HEK293 (cell line): ENCODE results near the gene INPP5A.
"Not testable (repeated sequence)": the region's sequence is repeated elsewhere in the genome, so short reads cannot be mapped to it uniquely, and the experiment has no call there.

Experiments used
- CTCF ChIA-PET: fragments of 350-600 bp; formaldehyde crosslinking; extraction: SDS; loops from one replicate; lab custom pipeline; 2021; ENCODE audit warnings: antibody characterized with exemption; lab: Yijun Ruan, JAX
- POLR2A ChIA-PET: fragments of 300-600 bp; formaldehyde crosslinking; extraction: SDS; loops from one replicate; lab custom pipeline; 2020; ENCODE audit warnings: antibody characterized with exemption, inconsistent platforms; lab: Yijun Ruan, JAX
- H3K27ac ChIP-seq: fragments of 200-500 bp; sonication (Bioruptor generic); 2 replicates; pipeline ENCODE4 v1.5.1; 2014; ENCODE audit warnings: low read depth, low read length, control low read depth, inconsistent platforms; ENCODE audit errors: extremely low read depth
- H3K36me3 ChIP-seq, 2 experiments: fragments of 200-500 bp in 1 of 2; sonication (Bioruptor generic) in 1 of 2; 1 replicate in 1 of 2; 2 replicates in 1 of 2; pipeline ENCODE4 v1.5.1; 2014 to 2017; ENCODE audit warnings: inconsistent platforms in 2 of 2, low read length in 2 of 2; ENCODE audit not compliant: control insufficient read depth in 2 of 2, insufficient read depth in 1 of 2
- H3K4me1 ChIP-seq: fragments of 200-500 bp; sonication (Bioruptor generic); 2 replicates; pipeline ENCODE4 v1.5.1; 2014; ENCODE audit warnings: mild to moderate bottlenecking, low read length, inconsistent platforms; ENCODE audit not compliant: control insufficient read depth, insufficient read depth
- H3K4me3 ChIP-seq: 2 replicates; pipeline ENCODE4 v1.5.1; 2011; ENCODE audit warnings: low read depth, mild to moderate bottlenecking, control low read depth, low read length, moderate library complexity
- H3K9me3 ChIP-seq: fragments of 200-500 bp; sonication (Bioruptor generic); 2 replicates; pipeline ENCODE4 v1.5.1; 2014; ENCODE audit warnings: low read depth, low read length, inconsistent platforms; ENCODE audit not compliant: control insufficient read depth, insufficient read depth
- BCL11A ChIP-seq: fragments of 450-650 bp; formaldehyde crosslinking; IDR thresholded peaks from 2 replicates; pipeline ENCODE4 v1.5.1; 2016; ENCODE audit warnings: low read depth, missing biosample characterization, missing genetic modification characterization
- FEZF1 ChIP-seq: fragments of 450-650 bp; formaldehyde crosslinking; IDR thresholded peaks from 2 replicates; pipeline ENCODE4 v1.5.1; 2016; ENCODE audit warnings: missing biosample characterization, missing genetic modification characterization
- GLI2 ChIP-seq: fragments of 450-650 bp; formaldehyde crosslinking; IDR thresholded peaks from 2 replicates; pipeline ENCODE4; 2017; ENCODE audit warnings: missing biosample characterization, missing genetic modification characterization, low read depth, borderline replicate concordance
- KLF1 ChIP-seq: fragments of 450-650 bp; formaldehyde crosslinking; IDR thresholded peaks from 2 replicates; pipeline ENCODE4 v1.5.1; 2016; ENCODE audit warnings: missing biosample characterization, missing genetic modification characterization
- KLF8 ChIP-seq: fragments of 450-650 bp; formaldehyde crosslinking; IDR thresholded peaks from 2 replicates; pipeline ENCODE4 v1.5.1; 2016; ENCODE audit warnings: missing biosample characterization, missing genetic modification characterization
- SP3 ChIP-seq: fragments of 450-650 bp; formaldehyde crosslinking; IDR thresholded peaks from 2 replicates; pipeline ENCODE4 v1.5.1; 2016; ENCODE audit warnings: missing biosample characterization, missing genetic modification characterization
- WT1 ChIP-seq: fragments of 450-650 bp; formaldehyde crosslinking; IDR thresholded peaks from 2 replicates; pipeline ENCODE4 v1.5.1; 2016; ENCODE audit warnings: missing biosample characterization, missing genetic modification characterization
- ZFP41 ChIP-seq: fragments of 450-650 bp; formaldehyde crosslinking; IDR thresholded peaks from 2 replicates; pipeline ENCODE4 v1.5.1; 2016; ENCODE audit warnings: missing biosample characterization, missing genetic modification characterization, borderline replicate concordance
- ZNF140 ChIP-seq: fragments of 450-650 bp; formaldehyde crosslinking; IDR thresholded peaks from 2 replicates; pipeline ENCODE4 v1.5.1; 2016; ENCODE audit warnings: missing biosample characterization, missing genetic modification characterization
- ZNF2 ChIP-seq: fragments of 450-650 bp; formaldehyde crosslinking; IDR thresholded peaks from 2 replicates; pipeline ENCODE4 v1.5.1; 2016; ENCODE audit warnings: missing biosample characterization, missing genetic modification characterization
- ZNF239 ChIP-seq: fragments of 450-650 bp; formaldehyde crosslinking; IDR thresholded peaks from 2 replicates; pipeline ENCODE4 v1.5.1; 2016; ENCODE audit warnings: missing biosample characterization, missing genetic modification characterization
- ZNF292 ChIP-seq: fragments of 450-650 bp; formaldehyde crosslinking; IDR thresholded peaks from 2 replicates; pipeline ENCODE4 v1.5.1; 2016; ENCODE audit warnings: low read depth, missing biosample characterization, missing genetic modification characterization, borderline replicate concordance
- ZNF426 ChIP-seq: fragments of 450-650 bp; formaldehyde crosslinking; IDR thresholded peaks from 2 replicates; pipeline ENCODE4 v1.5.1; 2017; ENCODE audit warnings: missing biosample characterization, missing genetic modification characterization, mild to moderate bottlenecking, inconsistent platforms, moderate library complexity
- ZNF433 ChIP-seq: fragments of 450-650 bp; formaldehyde crosslinking; IDR thresholded peaks from 2 replicates; pipeline ENCODE4 v1.5.1; 2016; ENCODE audit warnings: missing biosample characterization, missing genetic modification characterization, low read depth
- ZNF501 ChIP-seq: fragments of 450-650 bp; formaldehyde crosslinking; IDR thresholded peaks from 2 replicates; pipeline ENCODE4 v1.5.1; 2016; ENCODE audit warnings: missing biosample characterization, missing genetic modification characterization
- ZNF571 ChIP-seq: fragments of 450-650 bp; formaldehyde crosslinking; IDR thresholded peaks from 2 replicates; pipeline ENCODE4 v1.5.0; 2017; ENCODE audit warnings: missing biosample characterization, missing genetic modification characterization
- ZNF660 ChIP-seq: fragments of 450-650 bp; IDR thresholded peaks from 2 replicates; pipeline ENCODE4 v1.5.1; 2018; ENCODE audit warnings: missing biosample characterization, mild to moderate bottlenecking, missing genetic modification characterization
- ZSCAN23 ChIP-seq: fragments of 450-650 bp; formaldehyde crosslinking; IDR thresholded peaks from 2 replicates; pipeline ENCODE4 v1.5.1; 2016; ENCODE audit warnings: missing biosample characterization, missing genetic modification characterization
- TF ChIP-seq, protein P1 (sequence below): fragments of 450-650 bp; formaldehyde crosslinking; IDR thresholded peaks from 2 replicates; pipeline ENCODE4 v1.5.1; 2016; ENCODE audit warnings: missing biosample characterization, missing genetic modification characterization, low read depth
- TF ChIP-seq, protein P2 (sequence below): fragments of 450-650 bp; formaldehyde crosslinking; optimal IDR thresholded peaks from 2 replicates; pipeline ENCODE3; 2016; ENCODE audit warnings: missing biosample characterization, mild to moderate bottlenecking, missing genetic modification characterization

INPP5A gene

DNA sequence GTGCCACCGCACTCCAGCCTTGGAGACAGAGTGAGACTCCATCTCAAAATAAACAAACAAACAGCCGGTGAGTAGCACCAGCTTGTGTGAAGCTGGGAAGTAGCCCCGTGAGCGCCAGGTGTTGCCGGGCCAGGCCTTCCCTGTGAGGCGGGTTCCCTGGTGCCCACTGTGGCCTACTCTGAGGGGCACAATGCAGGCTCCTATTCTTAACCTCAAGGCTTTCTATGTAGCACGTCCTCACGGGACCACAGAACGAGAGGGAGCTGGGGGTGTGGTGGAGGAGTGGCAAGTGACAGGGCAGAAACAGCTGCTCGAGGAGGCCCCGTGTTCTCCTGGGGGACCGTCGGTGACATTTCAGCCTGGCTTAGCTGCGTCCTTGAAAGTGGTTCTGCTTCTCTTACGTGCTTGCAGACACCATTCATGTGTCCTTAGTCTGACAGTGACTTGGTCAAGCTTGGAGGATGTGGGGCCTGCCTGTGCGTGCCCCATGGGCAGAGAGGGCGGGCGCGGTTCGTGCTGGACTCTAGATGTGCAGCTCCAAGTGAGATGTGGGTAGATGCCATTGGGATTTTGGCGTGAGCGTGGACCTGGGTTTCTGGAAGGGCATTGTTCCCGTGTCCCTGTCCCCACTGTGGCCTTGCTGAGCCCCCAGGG is 131.7 kb downstream of the INPP5A start (continued):
- no peak for TF ChIP-seq ZNF501 (tag by site-specific recombination)
- TF ChIP-seq ZFP41 (tag by site-specific recombination), result no peak
- no peak for TF ChIP-seq ZSCAN23
- TF ChIP-seq ZNF433 (tag by site-specific recombination), result no peak
- TF ChIP-seq ZNF571, result no peak
- no peak for TF ChIP-seq WT1 (tag by site-specific recombination)

DNA sequence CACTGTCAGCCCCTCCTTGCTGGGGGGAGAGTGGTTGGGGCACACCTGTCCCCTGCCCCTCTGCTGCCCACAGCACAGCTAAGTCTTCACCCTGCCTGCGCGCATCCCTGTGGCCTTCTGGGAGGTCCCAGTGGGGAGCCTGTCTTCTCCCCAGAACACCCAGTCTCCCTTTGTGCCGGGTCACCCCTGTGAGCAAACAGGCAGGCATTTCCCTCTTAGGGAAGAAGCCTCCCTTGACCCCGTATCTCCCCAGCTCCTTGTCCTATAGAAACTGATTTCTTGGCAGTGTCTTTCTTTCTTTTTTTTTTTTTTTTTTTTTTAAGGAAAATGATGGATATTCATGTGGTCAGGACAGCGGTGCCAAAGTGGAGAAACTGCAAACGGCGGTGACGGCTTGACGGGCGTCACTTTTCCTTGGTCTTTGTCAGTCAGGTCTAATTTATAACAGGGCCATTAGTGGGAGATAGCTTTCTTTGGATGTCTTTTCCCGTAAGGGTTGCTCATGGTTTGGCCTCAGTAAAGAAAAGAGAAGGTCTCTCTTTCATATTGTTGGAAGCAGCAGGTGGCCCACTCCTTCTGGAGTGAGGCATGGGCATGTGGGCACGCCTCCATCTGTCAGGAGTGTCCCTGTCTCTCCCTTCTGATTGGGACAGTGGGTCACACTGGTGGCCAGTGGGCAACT is 133.1 kb downstream of the INPP5A start:
- 0 out of 2 replicates have a peak, but pooled peaks have one; percentile 11 for TF ChIP-seq FEZF1 (tag by site-specific recombination)
- no peak for TF ChIP-seq ZNF660 (tag by site-specific recombination)
- Histone ChIP-seq H3K9me3 (no peaks in the 10 kb centered on the region), H3K4me3 (no peak overlapping the region), H3K27ac (no peak overlapping the region), H3K36me3 (no peaks in the 10 kb centered on the region), H3K4me1 (no peaks in the 10 kb centered on the region; the same call in 1 of the 2 replicates)
- ChIA-PET POLR2A (no interaction called here), CTCF (interaction anchor here (5.0 kb wide), 1 partner anchor 16 kb away, joined by 24 read pairs; no protein-coding TSS in a partner anchor)

DNA sequence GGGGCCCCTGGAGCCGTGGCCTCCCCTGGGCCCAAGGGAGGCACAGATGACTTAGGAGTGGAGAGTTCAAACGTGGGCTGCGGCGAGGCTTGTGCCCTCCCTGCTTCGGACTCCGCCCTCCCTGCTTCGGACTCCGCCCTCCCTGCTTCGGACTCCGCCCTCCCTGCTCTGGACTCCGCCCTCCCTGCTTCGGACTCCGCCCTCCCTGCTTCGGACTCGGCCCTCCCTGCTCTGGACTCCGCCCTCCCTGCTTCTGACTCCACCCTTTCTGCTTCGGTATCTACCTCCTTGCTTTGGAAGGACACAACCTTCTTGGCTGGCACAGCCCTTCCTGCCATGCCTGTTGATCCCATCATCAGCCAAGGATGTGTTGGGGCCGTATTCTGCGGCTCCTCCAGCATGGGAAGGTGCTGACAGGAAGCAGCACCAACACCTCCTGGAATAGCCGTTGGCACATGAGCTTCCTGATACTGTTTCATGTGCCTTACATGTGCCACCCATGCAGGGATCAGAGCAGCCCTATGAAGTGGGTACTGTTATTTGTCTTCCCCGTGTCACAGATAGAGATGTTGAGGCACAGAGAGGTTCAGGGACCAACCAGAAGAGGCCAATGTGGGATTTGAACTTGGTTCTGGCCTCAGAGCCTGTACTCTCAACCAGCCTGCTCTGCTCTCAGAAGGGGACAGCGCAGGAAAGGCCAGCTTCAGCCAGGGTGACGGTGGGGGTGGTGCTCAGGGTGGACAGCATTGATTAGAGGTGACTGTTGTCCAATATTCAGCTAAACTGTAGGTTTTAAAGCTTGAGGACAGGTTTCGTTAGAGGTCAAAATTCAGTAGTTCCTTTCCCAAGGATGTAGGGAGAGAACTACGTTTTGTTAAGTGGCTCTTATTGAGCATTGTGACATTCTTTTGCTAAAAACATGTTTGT is 133.9 kb downstream of the INPP5A start:
- no peaks in the 10 kb centered on the region; the same call in 1 of the 2 replicates for H3K4me1 ChIP-seq
- CTCF ChIA-PET, result no interaction called here
- POLR2A ChIA-PET, result no interaction called here
- no peak overlapping the region for H3K4me3 ChIP-seq
- H3K36me3 ChIP-seq, result no peaks in the 10 kb centered on the region
- H3K9me3 ChIP-seq, result no peaks in the 10 kb centered on the region
- TF ChIP-seq KLF1 (tag by site-specific recombination) (peak; percentile 95), ZNF239 (tag by site-specific recombination) (no peak), GLI2 (tag by site-specific recombination) (no peak), ZNF426 (tag by site-specific recombination) (no peak), SP3 (tag by site-specific recombination) (0 out of 2 replicates have a peak, but pooled peaks have one; percentile 25), KLF8 (tag by site-specific recombination) (peak; percentile 94), BCL11A (tag by site-specific recombination) (no peak), ZNF140 (tag by site-specific recombination) (no peak), ZNF2 (tag by site-specific recombination) (no peak), ZNF292 (tag by site-specific recombination) (no peak)
- TF ChIP-seq, protein P1, sequence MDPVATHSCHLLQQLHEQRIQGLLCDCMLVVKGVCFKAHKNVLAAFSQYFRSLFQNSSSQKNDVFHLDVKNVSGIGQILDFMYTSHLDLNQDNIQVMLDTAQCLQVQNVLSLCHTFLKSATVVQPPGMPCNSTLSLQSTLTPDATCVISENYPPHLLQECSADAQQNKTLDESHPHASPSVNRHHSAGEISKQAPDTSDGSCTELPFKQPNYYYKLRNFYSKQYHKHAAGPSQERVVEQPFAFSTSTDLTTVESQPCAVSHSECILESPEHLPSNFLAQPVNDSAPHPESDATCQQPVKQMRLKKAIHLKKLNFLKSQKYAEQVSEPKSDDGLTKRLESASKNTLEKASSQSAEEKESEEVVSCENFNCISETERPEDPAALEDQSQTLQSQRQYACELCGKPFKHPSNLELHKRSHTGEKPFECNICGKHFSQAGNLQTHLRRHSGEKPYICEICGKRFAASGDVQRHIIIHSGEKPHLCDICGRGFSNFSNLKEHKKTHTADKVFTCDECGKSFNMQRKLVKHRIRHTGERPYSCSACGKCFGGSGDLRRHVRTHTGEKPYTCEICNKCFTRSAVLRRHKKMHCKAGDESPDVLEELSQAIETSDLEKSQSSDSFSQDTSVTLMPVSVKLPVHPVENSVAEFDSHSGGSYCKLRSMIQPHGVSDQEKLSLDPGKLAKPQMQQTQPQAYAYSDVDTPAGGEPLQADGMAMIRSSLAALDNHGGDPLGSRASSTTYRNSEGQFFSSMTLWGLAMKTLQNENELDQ, result no peak
- TF ChIP-seq, protein P2, sequence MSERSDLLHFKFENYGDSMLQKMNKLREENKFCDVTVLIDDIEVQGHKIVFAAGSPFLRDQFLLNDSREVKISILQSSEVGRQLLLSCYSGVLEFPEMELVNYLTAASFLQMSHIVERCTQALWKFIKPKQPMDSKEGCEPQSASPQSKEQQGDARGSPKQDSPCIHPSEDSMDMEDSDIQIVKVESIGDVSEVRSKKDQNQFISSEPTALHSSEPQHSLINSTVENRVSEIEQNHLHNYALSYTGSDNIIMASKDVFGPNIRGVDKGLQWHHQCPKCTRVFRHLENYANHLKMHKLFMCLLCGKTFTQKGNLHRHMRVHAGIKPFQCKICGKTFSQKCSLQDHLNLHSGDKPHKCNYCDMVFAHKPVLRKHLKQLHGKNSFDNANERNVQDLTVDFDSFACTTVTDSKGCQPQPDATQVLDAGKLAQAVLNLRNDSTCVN (tag by site-specific recombination), result no peak
- H3K27ac ChIP-seq, result no peak overlapping the region

DNA sequence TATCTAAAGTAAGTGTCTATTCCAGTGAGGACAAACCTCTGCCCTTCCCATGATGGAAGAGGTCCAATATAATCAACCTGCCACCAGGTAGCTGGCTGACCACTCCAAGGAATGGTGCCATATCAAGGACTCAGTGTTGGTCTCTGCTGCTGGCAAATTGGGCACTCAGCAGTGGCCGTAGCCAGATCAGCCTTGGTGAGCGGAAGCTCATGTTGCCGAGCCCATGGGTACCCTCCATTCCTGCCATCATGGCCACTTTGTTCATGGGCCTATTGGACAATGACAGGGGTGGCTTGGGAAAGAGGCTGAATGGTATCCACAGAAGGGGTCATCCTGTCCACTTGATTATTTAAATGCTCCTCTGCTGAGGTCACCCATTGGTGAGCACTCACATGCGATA is 136.2 kb downstream of the INPP5A start:
- POLR2A ChIA-PET, H3K9me3 ChIP-seq, H3K4me3 ChIP-seq, H3K27ac ChIP-seq, H3K36me3 ChIP-seq, CTCF ChIA-PET, H3K4me1 ChIP-seq: not testable (repeated sequence)
